AG09309 (cell line): ENCODE results near the gene ZNF276.

Experiments used
- DNase-seq: peaks from one replicate; pipeline ENCODE4 v3.0.0-alpha.2; 2010; ENCODE audit warnings: low read depth
- H3K4me3 ChIP-seq: 2 replicates; pipeline ENCODE4 v1.5.1; 2011; ENCODE audit warnings: mild to moderate bottlenecking, low read depth, low read length, moderate library complexity; ENCODE audit not compliant: control insufficient read depth
- TF ChIP-seq, protein P1 (sequence below): IDR thresholded peaks from 2 replicates; pipeline ENCODE4 v1.5.1; 2011; ENCODE audit warnings: mild to moderate bottlenecking, low read depth, low read length, inconsistent platforms; ENCODE audit not compliant: insufficient read depth, control insufficient read depth; ENCODE audit errors: missing control alignments

The ZNF276 gene

DNA sequence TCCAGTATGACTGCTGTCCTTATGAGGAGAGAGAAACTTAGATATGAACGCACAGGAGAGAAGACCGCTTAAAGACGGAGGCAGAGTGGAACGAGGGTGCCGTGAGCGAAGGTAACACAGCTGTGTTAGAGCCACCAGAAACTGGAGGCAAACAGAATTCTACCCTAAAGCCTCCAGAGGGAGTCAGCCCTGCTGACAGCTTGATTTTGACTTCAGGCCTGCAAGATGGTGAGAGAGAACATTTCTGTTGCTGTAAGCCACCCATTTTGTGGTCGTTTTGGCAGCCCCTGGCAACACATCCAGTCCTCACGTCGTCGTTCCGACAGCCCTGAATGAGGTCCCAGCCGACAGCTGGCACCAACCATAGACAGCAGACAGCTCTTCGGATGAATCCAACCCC is 17.1 kb upstream of the ZNF276 start:
- H3K4me3 ChIP-seq = no peak overlapping the region
- no peak for DNase-seq
- TF ChIP-seq, protein P1, sequence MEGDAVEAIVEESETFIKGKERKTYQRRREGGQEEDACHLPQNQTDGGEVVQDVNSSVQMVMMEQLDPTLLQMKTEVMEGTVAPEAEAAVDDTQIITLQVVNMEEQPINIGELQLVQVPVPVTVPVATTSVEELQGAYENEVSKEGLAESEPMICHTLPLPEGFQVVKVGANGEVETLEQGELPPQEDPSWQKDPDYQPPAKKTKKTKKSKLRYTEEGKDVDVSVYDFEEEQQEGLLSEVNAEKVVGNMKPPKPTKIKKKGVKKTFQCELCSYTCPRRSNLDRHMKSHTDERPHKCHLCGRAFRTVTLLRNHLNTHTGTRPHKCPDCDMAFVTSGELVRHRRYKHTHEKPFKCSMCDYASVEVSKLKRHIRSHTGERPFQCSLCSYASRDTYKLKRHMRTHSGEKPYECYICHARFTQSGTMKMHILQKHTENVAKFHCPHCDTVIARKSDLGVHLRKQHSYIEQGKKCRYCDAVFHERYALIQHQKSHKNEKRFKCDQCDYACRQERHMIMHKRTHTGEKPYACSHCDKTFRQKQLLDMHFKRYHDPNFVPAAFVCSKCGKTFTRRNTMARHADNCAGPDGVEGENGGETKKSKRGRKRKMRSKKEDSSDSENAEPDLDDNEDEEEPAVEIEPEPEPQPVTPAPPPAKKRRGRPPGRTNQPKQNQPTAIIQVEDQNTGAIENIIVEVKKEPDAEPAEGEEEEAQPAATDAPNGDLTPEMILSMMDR = no peak

DNA sequence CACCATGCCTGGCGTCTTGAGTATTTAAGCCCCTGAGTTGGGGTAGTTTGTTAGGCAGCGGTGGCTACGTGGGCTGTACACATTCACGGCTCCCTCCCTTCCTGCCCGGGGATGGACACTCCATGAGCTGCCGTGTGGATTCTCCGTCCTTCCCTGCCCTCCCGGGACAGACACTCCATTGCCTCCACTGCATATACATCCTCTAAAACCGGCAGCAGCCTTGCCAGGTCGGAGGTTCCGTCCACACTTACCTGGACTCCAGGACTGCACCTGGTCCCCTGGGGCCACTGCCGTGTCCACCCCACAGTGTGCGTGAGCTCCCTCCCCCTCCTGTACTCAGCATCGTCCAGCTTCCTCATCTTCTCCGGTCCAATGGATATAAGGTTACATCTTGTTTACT is 16.3 kb upstream of the ZNF276 start:
- no peak for DNase-seq
- no peak overlapping the region for H3K4me3 ChIP-seq
- TF ChIP-seq, protein P1 = no peak

DNA sequence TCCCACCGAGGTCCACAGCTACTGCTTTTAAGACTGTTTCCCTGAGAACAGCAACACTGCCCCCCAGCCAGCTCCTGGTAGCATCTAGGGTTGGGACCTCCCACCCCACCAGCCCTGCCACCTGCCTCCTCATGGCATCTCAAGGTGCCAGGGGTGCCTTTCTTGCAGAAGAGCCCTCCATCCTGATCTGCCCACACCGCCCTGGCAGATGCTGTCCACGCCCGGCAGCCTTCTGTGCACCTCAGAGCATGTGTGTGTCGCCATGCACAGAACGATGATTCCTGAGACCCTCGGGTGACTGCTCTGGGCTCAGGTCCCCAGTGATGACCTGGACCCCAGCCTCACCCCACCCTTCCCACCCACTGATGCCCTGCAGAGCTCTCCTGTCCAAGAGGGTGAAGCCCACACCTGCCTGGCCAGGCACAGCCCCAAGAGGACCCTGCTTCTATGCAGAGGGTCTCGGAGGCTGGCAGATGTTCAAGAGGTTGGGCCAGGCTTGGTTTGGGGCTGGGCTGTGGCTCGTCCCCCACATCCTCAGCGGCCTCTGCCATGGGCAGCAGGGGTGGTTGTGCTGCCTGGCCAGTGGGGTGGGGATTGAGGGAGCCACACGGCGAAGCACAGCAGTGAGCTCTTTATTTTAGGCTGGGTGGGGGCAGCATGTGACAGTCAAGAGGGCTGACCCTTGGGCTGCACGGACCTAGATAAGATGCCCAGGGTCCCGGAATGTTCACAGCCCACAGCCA is 14.6 kb upstream of the ZNF276 start:
- TF ChIP-seq, protein P1 = no peak
- no peak for DNase-seq
- H3K4me3 ChIP-seq = no peak overlapping the region

DNA sequence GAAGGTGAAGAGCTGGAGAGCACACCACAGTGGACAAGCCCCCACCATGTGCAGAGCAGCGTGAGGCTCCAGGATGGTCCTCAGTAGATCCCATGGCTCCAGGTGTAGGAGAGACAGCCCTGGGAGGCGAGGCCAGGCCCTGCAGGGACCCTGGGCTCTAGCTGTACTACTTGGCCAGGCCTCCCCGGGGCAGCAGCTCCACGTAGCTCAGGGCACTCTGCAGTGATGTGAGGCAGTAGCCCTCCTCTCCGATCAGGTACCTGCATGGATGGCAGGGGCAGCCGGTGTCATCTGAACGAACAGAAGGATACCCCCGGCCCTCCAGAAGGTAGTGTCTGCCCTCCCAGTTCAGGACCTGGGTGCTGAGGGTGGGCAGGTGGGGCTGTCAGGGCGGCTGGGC is 13.6 kb upstream of the ZNF276 start:
- TF ChIP-seq, protein P1 = no peak
- H3K4me3 ChIP-seq = no peak overlapping the region
- no peak for DNase-seq

DNA sequence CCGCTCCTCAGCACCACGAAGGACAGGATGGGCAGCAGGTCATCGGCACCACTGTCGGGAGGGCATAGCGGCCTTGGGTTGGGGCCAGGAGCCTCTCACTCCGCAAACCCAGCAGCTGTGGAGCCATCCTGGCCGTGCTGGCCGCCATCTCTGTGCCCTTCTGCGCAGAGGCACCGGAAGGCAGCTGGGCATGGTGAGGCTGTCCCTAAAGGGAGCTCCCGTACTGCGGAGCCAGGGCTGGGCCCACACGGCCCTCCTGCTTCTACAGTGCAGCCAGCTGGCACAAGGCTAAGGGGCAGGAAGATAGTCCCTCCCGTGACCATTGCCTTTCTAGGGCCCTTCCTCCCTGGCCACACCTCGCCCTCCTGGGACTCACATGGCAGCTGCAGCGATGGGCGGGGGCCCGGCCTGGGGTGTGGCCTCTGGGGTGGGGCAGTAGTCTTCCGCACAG is 12.8 kb upstream of the ZNF276 start:
- TF ChIP-seq, protein P1 = no peak
- H3K4me3 ChIP-seq = no peak overlapping the region
- DNase-seq = no peak

DNA sequence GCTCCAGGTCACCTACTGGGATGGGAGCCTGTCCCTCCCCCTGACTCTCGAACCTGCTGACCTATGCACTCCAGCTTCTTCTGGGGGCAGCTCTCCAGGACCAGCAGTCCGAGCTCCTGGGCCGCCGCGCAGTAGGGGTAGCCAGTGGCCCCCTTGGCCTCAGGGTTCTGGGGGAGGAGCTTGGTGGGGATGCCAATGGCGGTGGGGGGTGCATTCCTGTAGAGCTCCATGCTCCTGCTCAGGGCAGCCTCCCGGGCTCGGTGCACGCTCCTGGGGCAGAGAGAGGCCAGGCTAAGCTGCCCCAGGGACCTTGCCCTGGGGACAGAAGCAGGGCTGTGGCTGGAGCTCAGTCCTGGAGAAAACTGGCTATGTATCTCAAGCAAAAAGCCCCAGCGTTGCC is 12.2 kb upstream of the ZNF276 start:
- DNase-seq = no peak
- no peak overlapping the region for H3K4me3 ChIP-seq

More for the DNA sequence above, 12.2 kb upstream of the ZNF276 start:
- TF ChIP-seq, protein P1 = no peak
